ENCODE results near the gene CHDH. TPM values are rescaled to one million over a fixed set of nuclear protein-coding genes. Genes with fewer than 3 reads are reported as not detected.

CHDH gene
- polyA plus RNA-seq, 2 of the 4 experiments (the other 2 are of a cell fraction), result 1.1 to 2.8 TPM

DNA sequence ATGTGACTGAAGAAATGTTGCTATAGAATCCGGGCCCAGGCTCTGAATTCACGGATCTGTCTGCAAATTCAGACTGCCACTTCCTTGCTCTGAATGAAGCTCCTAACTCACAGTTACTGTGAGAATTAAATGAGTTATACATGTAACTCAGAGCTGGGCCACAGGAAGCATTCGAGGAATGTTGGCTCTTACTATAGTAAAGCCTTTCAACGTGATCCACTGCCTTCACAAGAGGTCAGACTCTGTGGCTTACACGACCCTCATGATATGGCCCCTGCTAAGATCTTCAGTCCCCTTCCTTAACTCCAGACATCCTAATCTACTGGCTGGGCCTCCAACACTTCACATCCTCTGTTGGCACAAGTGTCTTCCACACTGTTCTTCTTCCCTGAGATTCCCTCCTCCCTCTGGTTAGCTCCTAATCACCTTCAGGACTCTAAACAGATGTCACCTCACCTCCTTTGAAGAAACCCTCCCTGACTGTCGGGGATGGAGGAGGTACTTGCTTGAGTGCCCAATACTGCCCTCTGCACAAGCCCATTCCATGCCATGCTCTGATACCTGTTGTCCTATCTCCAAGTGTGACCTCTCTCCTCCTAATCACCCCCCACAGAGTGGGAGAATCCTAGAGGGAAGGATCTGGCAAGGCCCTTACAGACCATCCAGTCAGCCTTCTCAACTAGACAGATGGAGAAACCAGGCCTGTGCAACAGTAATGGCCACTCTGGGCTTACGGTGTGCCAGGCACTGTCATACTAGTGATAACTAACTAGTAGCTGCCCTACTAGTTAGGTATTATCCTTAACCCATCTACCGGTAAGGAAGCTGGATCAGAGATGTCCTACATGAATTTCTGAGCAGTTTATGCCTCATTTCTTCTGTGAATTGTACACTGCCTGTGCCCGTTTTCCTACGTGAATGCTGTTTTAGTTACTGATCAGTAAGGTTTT, 34.5 kb upstream of the CHDH start:
- CTCF ChIA-PET, result interaction anchor here (1.7 kb wide), 1 partner anchor 10 kb away, joined by 6 read pairs; no protein-coding TSS in a partner anchor

GRCh38 chr3:53865732-53866499, 19.7 kb upstream of the CHDH start:
- H3K4me1 ChIP-seq, result no peaks in the 10 kb centered on the region
- CTCF ChIA-PET, result no interaction called here
- H3K9me3 ChIP-seq, result no peaks in the 10 kb centered on the region
- H3K27ac ChIP-seq, result no peak overlapping the region
- 84% methylated on average over 5 of the region's 5 CpGs for WGBS (ENCODE audit: missing lambda C conversion rate)
- TF ChIP-seq RCOR1 (IDR thresholded peaks at IDR 0.05; ENCODE audit: low read depth, low read length) (no peak), EHMT2 (IDR thresholded peaks at IDR 0.05; ENCODE audit: low read depth) (no peak), CBX2 (IDR thresholded peaks at IDR 0.05; ENCODE audit: borderline replicate concordance, low read depth) (no peak), BCL3 (IDR thresholded peaks at IDR 0.05) (no peak), JUNB (IDR thresholded peaks at IDR 0.05) (no peak), CHD4 (IDR thresholded peaks at IDR 0.05; ENCODE audit: borderline replicate concordance) (no peak), CHD2 (IDR thresholded peaks at IDR 0.05; ENCODE audit: low read length, partially characterized antibody) (no peak), BHLHE40 (IDR thresholded peaks at IDR 0.05; ENCODE audit: low read depth, low read length) (no peak), ESRRA (IDR thresholded peaks at IDR 0.05; ENCODE audit: borderline replicate concordance, low read length) (no peak), POLR2A (IDR thresholded peaks at IDR 0.05; ENCODE audit: low read length) (no peak), NFE2L2 (conservative IDR thresholded peaks at IDR 0.05; ENCODE audit: low read length) (no peak), KDM5A (IDR thresholded peaks at IDR 0.05) (no peak)
- TF ChIP-seq, protein P1, sequence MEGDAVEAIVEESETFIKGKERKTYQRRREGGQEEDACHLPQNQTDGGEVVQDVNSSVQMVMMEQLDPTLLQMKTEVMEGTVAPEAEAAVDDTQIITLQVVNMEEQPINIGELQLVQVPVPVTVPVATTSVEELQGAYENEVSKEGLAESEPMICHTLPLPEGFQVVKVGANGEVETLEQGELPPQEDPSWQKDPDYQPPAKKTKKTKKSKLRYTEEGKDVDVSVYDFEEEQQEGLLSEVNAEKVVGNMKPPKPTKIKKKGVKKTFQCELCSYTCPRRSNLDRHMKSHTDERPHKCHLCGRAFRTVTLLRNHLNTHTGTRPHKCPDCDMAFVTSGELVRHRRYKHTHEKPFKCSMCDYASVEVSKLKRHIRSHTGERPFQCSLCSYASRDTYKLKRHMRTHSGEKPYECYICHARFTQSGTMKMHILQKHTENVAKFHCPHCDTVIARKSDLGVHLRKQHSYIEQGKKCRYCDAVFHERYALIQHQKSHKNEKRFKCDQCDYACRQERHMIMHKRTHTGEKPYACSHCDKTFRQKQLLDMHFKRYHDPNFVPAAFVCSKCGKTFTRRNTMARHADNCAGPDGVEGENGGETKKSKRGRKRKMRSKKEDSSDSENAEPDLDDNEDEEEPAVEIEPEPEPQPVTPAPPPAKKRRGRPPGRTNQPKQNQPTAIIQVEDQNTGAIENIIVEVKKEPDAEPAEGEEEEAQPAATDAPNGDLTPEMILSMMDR (IDR thresholded peaks at IDR 0.05), result no peak
- TF ChIP-seq, protein P2, sequence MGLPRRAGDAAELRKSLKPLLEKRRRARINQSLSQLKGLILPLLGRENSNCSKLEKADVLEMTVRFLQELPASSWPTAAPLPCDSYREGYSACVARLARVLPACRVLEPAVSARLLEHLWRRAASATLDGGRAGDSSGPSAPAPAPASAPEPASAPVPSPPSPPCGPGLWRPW (IDR thresholded peaks at IDR 0.05), result no peak
- ATAC-seq (no peak), FAIRE-seq (no peak), DNase-seq (ENCODE audit: low read depth in 1 of 2, low spot score in 1 of 2) (no peak)
- H3K4me3 ChIP-seq, result no peak overlapping the region
- POLR2A ChIA-PET, result no interaction called here
- H3K4me2 ChIP-seq, result no peak overlapping the region

More for the DNA sequence above, 34.5 kb upstream of the CHDH start:
- POLR2A ChIA-PET, result interaction anchor here (0.6 kb wide), 1 partner anchor 11 kb away, joined by 3 read pairs; no protein-coding TSS in a partner anchor
- FAIRE-seq, result no peak
- DNase-seq (ENCODE audit: low read depth in 1 of 2, low spot score in 1 of 2), result no peak
- Histone ChIP-seq H3K9me3 (no peaks in the 10 kb centered on the region), H3K27ac (peak overlapping the region; percentile 91; a peak in 5 of 6 replicates), H3K4me1 (peaks cover 10% of the 10 kb centered on the region), H3K4me2 (peak overlapping the region; percentile 79), H3K4me3 (peak overlapping the region; percentile 72)
- 78% methylated on average over 10 of the region's 10 CpGs for WGBS (ENCODE audit: missing lambda C conversion rate)
- ATAC-seq, result no peak
- TF ChIP-seq SREBF2 (IDR thresholded peaks at IDR 0.05), result no peak
- no peak for TF ChIP-seq NFE2L2 (conservative IDR thresholded peaks at IDR 0.05; ENCODE audit: low read length)
- TF ChIP-seq EHF (CRISPR knock-in tag; IDR thresholded peaks at IDR 0.05), result no peak
- no peak for TF ChIP-seq JUNB (IDR thresholded peaks at IDR 0.05)
- no peak for TF ChIP-seq HOXB5 (CRISPR knock-in tag; IDR thresholded peaks at IDR 0.05)
- no peak for TF ChIP-seq NR3C1 (IDR thresholded peaks at IDR 0.05)
- no peak for TF ChIP-seq RFX5 (IDR thresholded peaks at IDR 0.05)
- no peak for TF ChIP-seq HDAC2 (IDR thresholded peaks at IDR 0.05)
- TF ChIP-seq, protein P1 (IDR thresholded peaks at IDR 0.05), result no peak
- TF ChIP-seq, protein P3, sequence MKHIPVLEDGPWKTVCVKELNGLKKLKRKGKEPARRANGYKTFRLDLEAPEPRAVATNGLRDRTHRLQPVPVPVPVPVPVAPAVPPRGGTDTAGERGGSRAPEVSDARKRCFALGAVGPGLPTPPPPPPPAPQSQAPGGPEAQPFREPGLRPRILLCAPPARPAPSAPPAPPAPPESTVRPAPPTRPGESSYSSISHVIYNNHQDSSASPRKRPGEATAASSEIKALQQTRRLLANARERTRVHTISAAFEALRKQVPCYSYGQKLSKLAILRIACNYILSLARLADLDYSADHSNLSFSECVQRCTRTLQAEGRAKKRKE (CRISPR knock-in tag; IDR thresholded peaks at IDR 0.05; ENCODE audit: low read depth), result no peak
- TF ChIP-seq TFCP2L1 (CRISPR knock-in tag; IDR thresholded peaks at IDR 0.05), result no peak
- TF ChIP-seq TP53 (CRISPR knock-in tag; IDR thresholded peaks at IDR 0.05), result no peak
- TF ChIP-seq KDM1A (IDR thresholded peaks at IDR 0.05; ENCODE audit: low read depth), result no peak
- TF ChIP-seq RCOR1 (IDR thresholded peaks at IDR 0.05; ENCODE audit: low read depth, low read length), result no peak
- no peak for TF ChIP-seq POLR2AphosphoS2 (conservative IDR thresholded peaks at IDR 0.05; ENCODE audit: low read length)

Data from A549 (cell line).